Measurements from ENCODE around the gene COMMD9.

COMMD9 gene

DNA sequence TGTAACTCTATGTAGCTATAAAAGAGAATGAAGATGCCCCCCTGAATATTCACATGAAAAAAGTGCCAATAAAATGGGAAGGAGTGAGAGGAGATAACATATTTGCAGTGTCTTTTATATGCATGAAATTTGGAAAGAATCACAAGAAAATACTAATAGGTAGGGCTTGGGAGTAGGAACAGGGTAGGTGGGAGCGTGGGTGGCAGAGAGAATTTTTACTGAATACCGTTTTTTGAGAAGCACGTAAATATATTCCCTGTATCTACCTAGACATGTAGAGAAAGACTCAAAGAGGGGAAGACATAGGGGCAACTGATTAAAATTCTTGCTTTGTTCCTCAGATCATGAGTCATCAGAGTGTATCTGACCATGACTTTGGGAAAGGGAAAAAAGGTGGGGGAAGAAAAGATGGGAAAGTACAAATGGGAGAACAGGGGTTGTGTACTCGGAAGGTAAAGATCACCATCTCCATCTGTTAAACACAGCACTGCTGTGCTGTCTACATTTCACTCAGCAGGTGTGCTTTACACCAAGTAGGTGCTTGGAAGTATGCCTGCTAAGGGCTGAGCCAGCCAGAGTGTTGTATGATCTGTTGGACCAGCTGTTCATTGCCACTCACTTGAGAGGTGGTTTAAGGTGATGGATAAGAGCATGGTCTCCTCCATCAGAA, 22.8 kb upstream of the COMMD9 start:
- H3K4me1 Mint-ChIP-seq (ENCODE audit: low read depth) = peaks cover 11% of the 10 kb centered on the region
- H3K36me3 Mint-ChIP-seq (ENCODE audit: low read depth) = no peaks in the 10 kb centered on the region
- peaks cover 63% of the 10 kb centered on the region for H3K27me3 Mint-ChIP-seq

DNA sequence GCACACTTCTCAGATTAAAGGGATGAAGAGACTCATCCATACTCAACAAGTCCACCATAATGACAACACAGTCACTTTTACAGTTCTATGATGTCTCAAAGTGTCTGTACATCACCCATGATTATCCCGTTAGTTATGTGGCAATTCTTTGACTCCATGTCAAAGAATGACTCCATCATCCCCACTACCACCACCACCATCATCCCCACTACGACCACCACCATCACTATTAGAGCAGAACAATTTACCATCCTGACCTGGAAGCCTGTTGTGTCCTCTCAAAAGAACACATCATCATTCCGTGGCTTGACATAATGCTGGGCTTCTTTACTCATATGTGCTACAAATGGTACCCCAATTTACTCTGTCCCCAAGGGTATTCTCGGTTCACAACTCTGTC, 20.6 kb upstream of the COMMD9 start:
- Mint-ChIP-seq H3K36me3 (ENCODE audit: low read depth) (no peaks in the 10 kb centered on the region), H3K4me1 (ENCODE audit: low read depth) (peaks cover 11% of the 10 kb centered on the region), H3K27me3 (peaks cover 46% of the 10 kb centered on the region), H3K27ac (no peak overlapping the region), H3K4me3 (no peak overlapping the region), H3K9me3 (peaks cover 6% of the 10 kb centered on the region)

More for the DNA sequence above, 22.8 kb upstream of the COMMD9 start:
- peaks cover 6% of the 10 kb centered on the region for H3K9me3 Mint-ChIP-seq
- H3K27ac Mint-ChIP-seq = no peak overlapping the region
- H3K4me3 Mint-ChIP-seq = no peak overlapping the region

DNA sequence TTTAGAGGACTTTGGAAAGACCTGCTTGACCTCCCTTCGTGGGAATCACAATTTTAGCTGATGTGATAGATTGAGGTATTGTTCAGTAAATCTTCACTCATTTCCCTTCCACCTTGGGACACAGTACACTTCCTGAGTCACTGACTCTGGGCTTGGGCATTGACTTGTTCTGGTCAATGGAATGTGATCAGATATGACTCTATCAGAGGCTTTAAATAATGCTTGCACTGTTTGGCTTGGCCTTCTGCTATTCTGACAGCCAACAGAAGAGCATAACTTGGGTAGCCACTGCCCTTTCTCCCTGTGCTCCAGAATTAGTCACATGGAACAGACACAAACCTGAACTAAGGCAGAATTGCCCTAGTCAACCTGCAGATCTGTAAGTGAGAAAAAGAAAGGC, 19.4 kb upstream of the COMMD9 start:
- no peak overlapping the region for H3K27ac Mint-ChIP-seq
- no peak overlapping the region for H3K4me3 Mint-ChIP-seq
- H3K27me3 Mint-ChIP-seq = peaks cover 35% of the 10 kb centered on the region
- H3K9me3 Mint-ChIP-seq = peaks cover 6% of the 10 kb centered on the region
- no peaks in the 10 kb centered on the region for H3K36me3 Mint-ChIP-seq (ENCODE audit: low read depth)
- H3K4me1 Mint-ChIP-seq (ENCODE audit: low read depth) = peaks cover 11% of the 10 kb centered on the region

DNA sequence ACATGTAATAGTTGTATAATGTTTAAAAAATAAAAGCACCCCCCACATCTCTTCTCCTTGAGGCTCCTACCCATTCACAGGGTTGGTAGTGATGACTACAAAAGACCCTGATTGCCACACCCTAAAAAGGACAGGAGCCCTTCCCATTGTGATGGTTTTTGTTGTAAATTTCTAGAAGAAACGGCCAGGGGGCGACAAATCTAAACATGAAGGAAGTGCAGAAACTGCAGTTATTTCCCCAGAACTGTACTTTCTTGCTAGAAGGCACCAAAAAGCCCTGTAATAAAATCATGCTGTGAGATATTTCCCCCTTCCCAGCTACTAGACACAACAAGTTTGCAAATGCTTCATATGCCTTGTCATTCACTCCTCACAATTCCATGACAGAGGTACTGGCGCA, 17.7 kb upstream of the COMMD9 start:
- Mint-ChIP-seq H3K27ac (peak overlapping the region; percentile 14), H3K27me3 (peaks cover 34% of the 10 kb centered on the region), H3K9me3 (peaks cover 6% of the 10 kb centered on the region), H3K36me3 (ENCODE audit: low read depth) (no peaks in the 10 kb centered on the region), H3K4me1 (ENCODE audit: low read depth) (no peaks in the 10 kb centered on the region), H3K4me3 (no peak overlapping the region)

DNA sequence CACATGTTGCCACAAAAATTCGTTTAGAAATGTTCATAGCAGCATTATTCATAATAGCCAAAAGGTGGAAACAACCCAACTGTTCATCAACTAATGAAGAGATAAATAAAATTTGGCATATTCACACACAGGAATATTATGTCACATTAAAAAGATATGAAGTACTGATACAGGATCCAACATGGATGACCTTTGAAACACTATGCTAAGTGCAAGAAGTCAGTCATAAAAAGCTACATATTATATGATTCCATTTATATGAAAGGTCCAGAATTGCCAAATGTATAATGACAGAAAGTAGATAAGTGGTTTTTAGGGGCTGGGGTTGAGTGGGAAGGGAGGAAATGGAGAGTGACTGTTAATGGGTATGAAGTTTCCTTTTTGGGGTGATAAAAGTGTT, 15.8 kb upstream of the COMMD9 start:
- peaks cover 27% of the 10 kb centered on the region for H3K27me3 Mint-ChIP-seq
- no peak overlapping the region for H3K27ac Mint-ChIP-seq
- peaks cover 6% of the 10 kb centered on the region for H3K9me3 Mint-ChIP-seq
- no peak overlapping the region for H3K4me3 Mint-ChIP-seq
- H3K4me1 Mint-ChIP-seq (ENCODE audit: low read depth) = no peaks in the 10 kb centered on the region
- H3K36me3 Mint-ChIP-seq (ENCODE audit: low read depth) = no peaks in the 10 kb centered on the region

DNA sequence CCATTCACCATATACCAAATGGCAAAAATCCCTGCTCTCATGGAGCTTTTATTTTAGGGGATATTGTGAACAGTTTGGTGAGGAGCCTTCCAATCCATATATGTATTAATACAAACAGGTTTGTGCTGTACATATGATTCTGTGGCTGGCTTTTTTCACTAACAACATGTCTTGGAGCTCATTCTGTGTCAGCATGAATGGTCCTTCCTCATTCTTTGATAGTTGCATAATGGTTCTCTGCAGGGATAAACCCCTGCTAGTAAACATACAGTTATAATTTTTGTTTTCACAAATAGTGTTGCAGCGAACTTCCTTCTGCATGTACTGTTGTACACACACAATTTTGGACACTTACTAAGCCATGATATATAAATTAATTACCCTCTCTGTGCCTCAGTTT, 15.1 kb upstream of the COMMD9 start:
- Mint-ChIP-seq H3K36me3 (ENCODE audit: low read depth) (no peaks in the 10 kb centered on the region), H3K4me1 (ENCODE audit: low read depth) (no peaks in the 10 kb centered on the region), H3K27me3 (peaks cover 22% of the 10 kb centered on the region), H3K9me3 (peaks cover 6% of the 10 kb centered on the region), H3K4me3 (no peak overlapping the region), H3K27ac (no peak overlapping the region)

DNA sequence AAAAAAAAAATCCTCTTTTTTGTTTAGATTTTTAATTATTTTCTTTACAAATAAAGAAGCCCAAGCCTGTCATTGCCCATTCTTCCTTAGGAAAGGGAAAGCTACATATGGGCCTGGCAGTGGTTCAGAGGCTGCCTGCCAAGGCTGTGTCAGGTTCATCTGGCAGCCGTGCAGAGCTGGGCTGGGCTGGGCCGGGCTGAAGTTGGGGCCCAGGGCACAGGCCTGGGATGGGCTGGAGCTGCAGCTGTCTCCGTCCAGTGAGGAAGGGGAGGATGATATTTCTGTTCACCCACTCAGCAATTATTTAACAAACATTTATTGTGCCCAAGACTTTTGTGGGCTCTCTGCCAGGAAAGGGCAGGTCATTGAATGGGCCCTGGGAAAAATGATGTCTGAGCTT, 11.4 kb upstream of the COMMD9 start:
- H3K36me3 Mint-ChIP-seq (ENCODE audit: low read depth) = no peaks in the 10 kb centered on the region
- peaks cover 8% of the 10 kb centered on the region for H3K27me3 Mint-ChIP-seq
- H3K9me3 Mint-ChIP-seq = no peaks in the 10 kb centered on the region
- no peaks in the 10 kb centered on the region for H3K4me1 Mint-ChIP-seq (ENCODE audit: low read depth)
- no peak overlapping the region for H3K27ac Mint-ChIP-seq
- H3K4me3 Mint-ChIP-seq = no peak overlapping the region

DNA sequence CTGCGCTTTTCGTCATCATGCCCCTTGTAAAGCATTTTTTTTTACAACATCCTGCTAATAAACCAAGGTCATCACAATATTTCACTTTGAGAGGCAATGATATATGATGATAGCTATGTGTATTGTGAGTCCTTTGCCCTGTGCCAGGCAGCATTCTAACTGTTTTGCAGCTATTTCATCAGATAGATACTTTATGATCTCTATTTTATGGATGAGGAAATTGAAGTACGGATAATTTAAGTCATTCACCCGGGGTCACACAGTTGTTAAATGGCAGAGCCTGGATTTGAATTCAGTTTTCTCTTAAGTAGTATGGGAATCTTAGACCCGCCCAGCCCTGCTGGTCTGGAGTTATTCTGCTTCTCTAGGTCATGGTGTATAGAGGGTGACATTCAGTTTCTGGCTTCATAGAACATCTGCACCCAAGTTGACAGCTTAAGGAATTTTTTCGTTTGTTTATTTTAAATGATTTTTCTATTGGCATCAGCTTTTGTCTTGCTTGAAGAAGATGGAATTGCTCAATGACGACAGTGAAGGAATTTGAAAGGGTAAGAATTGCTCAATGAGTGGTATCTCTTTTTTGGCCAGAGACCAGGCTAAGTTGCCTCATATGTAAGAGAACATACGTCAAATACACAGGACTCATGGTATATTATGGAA, 7.8 kb upstream of the COMMD9 start:
- Mint-ChIP-seq H3K27ac (no peak overlapping the region), H3K4me1 (ENCODE audit: low read depth) (peaks cover 5% of the 10 kb centered on the region), H3K9me3 (no peaks in the 10 kb centered on the region), H3K27me3 (peaks cover 2% of the 10 kb centered on the region), H3K36me3 (ENCODE audit: low read depth) (no peaks in the 10 kb centered on the region), H3K4me3 (no peak overlapping the region)

DNA sequence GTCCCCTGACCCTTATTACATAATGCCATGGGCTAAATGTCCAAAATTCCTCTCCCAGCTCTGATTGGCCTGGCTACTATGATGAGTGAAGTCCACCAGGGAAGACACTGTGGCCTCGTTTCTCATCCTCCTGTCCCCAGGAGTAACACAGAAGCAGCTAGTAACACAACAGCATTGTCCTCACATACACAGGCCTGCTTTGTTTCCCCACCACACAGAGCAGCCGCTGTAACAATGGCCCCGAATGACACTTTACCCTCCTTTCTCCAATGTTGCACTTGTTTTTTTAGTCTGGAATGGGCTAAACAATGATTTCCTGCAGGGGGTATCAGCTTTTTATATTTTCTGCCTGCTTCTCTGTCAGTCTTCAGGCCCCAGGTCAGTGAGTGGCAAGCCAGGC, 6.7 kb upstream of the COMMD9 start, which contains the start of gene PRR5L:
TSS of gene PRR5L (plus strand) at position 363 of the 400 bp plus-strand sequence. CDS start 104,834 bp downstream, outside the sequence.
- Mint-ChIP-seq H3K4me1 (ENCODE audit: low read depth) (peaks cover 5% of the 10 kb centered on the region), H3K36me3 (ENCODE audit: low read depth) (no peaks in the 10 kb centered on the region), H3K4me3 (no peak within 1 kb of the TSS), H3K9me3 (no peaks in the 10 kb centered on the region), H3K27ac (no peak within 1 kb of the TSS), H3K27me3 (no peaks in the 10 kb centered on the region)

DNA sequence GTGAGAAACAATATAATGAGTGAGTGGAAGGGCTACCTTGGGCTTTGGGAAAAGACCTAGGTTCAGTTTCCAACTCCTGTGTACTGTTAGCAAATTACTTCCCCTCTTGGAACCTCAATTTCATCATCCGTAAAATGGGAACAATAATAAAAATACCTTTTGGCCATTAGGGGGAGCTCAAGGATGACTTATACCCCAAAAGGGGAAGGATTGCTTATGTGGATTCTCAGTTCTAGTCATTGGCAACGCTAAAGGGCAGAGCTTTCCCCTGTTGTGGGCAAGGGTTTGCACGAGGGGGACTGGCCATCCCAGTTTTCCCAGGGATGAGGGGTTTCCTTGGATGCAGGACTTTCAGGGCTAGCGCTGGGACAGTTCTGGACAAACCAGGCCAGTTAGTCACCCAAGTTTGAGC, 3.1 kb upstream of the COMMD9 start:
- no peak overlapping the region for H3K4me3 Mint-ChIP-seq
- H3K27me3 Mint-ChIP-seq = no peaks in the 10 kb centered on the region
- H3K36me3 Mint-ChIP-seq (ENCODE audit: low read depth) = no peaks in the 10 kb centered on the region
- no peak overlapping the region for H3K27ac Mint-ChIP-seq
- H3K9me3 Mint-ChIP-seq = no peaks in the 10 kb centered on the region
- peaks cover 31% of the 10 kb centered on the region for H3K4me1 Mint-ChIP-seq (ENCODE audit: low read depth)

DNA sequence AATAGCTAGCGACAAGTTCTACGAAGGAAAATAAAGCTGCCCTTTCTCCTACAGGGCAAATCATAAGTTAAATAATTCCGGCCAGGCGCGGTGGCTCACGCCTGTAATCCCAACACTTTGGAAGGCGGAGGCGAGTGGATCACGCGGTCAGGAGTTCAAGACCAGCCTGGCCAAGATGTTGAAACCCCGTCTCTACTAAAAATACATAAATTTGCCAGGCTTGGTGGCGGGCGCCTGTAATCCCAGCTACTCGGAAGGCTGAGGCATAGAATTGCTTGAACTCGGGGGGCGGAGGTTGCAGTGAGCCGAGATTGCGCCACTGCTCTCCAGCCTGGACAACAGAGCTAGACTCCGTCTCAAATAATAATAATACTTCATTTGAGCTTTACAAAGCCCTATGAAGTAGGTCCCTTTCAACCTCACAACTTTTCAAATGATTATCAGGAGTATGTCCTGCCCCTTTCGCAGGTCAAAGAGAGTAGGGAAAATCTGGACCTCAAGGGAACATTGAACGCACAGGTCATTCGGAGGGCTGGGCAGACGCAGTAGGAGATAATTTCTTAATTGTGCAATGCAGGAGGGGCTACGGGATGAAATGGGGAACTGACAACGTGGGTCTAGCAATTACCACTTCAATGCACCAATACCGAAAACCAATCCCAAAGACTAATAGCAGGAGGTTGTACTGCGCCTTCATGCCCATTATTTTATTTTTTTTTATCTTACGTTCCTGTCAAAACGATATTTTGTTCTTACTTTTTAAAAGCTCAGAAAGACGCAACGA, 590 bp downstream of the COMMD9 start:
- peak overlapping the region; percentile 86 for H3K27ac Mint-ChIP-seq
- peak overlapping the region; percentile 94 for H3K4me3 Mint-ChIP-seq
- no peaks in the 10 kb centered on the region for H3K27me3 Mint-ChIP-seq
- peaks cover 43% of the 10 kb centered on the region for H3K4me1 Mint-ChIP-seq (ENCODE audit: low read depth)
- no peaks in the 10 kb centered on the region for H3K36me3 Mint-ChIP-seq (ENCODE audit: low read depth)
- H3K9me3 Mint-ChIP-seq = no peaks in the 10 kb centered on the region

DNA sequence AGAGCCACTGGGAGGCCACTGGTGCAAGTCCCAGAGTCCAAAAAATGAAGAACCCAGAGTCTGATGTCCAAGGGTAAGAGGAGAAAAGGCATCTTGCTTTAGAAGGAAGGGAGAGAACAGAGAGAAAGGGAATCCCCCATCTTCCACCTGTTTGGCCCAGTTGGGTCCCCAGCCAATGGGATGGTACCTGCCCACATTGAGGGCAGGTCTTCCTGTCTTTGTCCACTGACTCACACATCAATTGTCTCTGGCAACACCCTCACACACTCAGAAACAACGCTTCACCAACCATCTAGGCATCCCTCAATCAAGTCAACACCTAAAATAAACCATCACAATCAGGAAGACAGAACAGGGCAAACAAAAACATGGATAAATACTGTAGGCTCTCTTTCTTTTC, 6.3 kb downstream of the COMMD9 start:
- no peaks in the 10 kb centered on the region for H3K27me3 Mint-ChIP-seq
- H3K4me1 Mint-ChIP-seq (ENCODE audit: low read depth) = peaks cover 26% of the 10 kb centered on the region
- peaks cover 22% of the 10 kb centered on the region for H3K36me3 Mint-ChIP-seq (ENCODE audit: low read depth)
- no peaks in the 10 kb centered on the region for H3K9me3 Mint-ChIP-seq
- no peak overlapping the region for H3K27ac Mint-ChIP-seq
- H3K4me3 Mint-ChIP-seq = no peak overlapping the region

DNA sequence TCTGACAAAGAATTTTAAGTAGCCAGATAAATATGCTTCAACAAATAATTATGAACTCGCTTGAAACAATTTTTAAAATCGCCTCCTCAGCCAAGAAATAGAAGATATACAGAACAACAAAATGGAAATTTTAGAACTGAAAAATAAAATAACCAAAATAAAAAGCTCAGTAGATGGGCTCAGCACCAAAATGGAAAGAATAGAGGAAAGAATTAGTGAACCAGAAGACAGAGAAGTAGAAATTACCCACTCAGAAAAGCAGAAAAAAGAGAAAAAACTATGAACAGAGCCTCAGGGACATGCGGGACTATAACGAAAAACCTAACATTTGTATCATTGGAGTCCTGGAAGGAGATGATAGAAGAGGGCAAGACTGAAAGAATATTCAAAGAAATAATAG, 7.4 kb downstream of the COMMD9 start:
- Mint-ChIP-seq H3K9me3 (no peaks in the 10 kb centered on the region), H3K36me3 (ENCODE audit: low read depth) (peaks cover 22% of the 10 kb centered on the region), H3K4me1 (ENCODE audit: low read depth) (peaks cover 21% of the 10 kb centered on the region), H3K27ac (no peak overlapping the region), H3K4me3 (no peak overlapping the region), H3K27me3 (no peaks in the 10 kb centered on the region)

DNA sequence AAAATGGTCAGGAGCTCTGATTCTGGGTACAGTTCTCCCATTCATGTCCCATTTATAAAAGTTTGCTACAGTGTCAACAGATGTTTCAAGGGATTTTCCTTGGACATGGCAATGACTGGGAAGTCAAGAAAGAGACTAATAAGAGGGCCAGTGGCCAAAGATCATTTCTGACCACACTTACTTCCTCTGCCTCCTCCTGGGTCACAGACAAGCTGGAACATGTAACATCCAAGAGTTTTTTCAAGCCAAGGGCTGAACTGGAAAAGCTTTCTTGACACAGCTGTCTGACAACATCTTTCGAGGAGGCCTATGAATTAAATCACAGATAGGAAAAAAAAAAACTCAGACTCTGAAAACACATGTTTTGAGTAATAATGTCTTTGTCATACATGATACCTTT, 8.7 kb downstream of the COMMD9 start:
- Mint-ChIP-seq H3K9me3 (no peaks in the 10 kb centered on the region), H3K27ac (no peak overlapping the region), H3K36me3 (ENCODE audit: low read depth) (peaks cover 25% of the 10 kb centered on the region), H3K4me3 (no peak overlapping the region), H3K4me1 (ENCODE audit: low read depth) (peaks cover 18% of the 10 kb centered on the region), H3K27me3 (no peaks in the 10 kb centered on the region)

DNA sequence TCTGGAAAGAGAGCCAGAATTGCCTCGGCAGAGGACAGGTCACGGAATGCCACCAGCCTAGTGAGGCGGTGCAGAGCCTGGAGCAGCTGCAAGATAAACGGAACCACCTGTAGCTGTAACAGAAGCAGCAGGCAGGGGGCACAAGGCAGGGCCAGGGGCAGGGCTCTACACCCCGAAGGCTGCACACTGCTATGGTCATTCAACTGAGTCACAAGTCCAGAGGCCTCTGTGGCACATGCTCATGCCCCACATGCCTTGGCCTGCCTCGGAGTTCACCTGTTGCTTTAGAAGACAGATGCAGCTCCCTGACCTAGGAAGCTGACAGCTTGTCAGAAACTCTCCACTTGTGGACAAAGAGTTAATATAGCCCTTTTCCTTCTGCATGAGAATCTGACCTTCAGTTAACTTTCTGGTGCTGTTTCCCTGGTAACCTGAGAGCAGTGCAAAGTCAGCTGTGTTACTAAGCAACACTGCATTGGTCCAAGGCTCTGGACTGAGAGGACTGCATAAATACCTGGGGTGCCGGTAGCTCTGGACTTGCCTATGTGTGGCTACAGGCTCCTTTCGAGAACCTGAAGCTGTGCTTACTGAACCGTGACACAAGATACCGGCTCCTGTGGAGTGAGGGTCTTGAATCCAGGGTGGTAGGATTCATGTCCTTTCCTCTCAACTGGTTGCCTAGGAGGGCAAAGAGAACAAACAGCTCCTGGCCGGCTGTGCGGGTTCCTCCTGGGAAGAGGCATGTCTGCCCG, 10.5 kb downstream of the COMMD9 start:
- Mint-ChIP-seq H3K36me3 (ENCODE audit: low read depth) (peaks cover 42% of the 10 kb centered on the region), H3K4me3 (no peak overlapping the region), H3K27ac (no peak overlapping the region), H3K27me3 (no peaks in the 10 kb centered on the region), H3K4me1 (ENCODE audit: low read depth) (peaks cover 9% of the 10 kb centered on the region), H3K9me3 (no peaks in the 10 kb centered on the region)
